Lower lobe of right lung (tissue), 2 donors: ENCODE results near the gene FHIP1B. TPM values are rescaled to one million over a fixed set of nuclear protein-coding genes. Genes with fewer than 3 reads are reported as not detected.

Experiments used
- ATAC-seq, 2 donors: fragments of 200-7000 bp; cut with Tn5 transposase; one replicate each; pipeline ENCODE4 v1.9.1; 2020 to 2022; ENCODE audit warnings: mild to moderate bottlenecking in 2 of 2, moderate library complexity in 2 of 2
- DNase-seq: peaks from one replicate; pipeline ENCODE4 v3.0.0-alpha.2; 2020
- H3K27ac ChIP-seq: fragments of 200-600 bp; one replicate; pipeline ENCODE4 v1.8.0; 2022
- H3K27me3 ChIP-seq: fragments of 200-600 bp; one replicate; pipeline ENCODE4 v1.8.0; 2022; ENCODE audit warnings: low read depth
- H3K36me3 ChIP-seq: fragments of 200-600 bp; one replicate; pipeline ENCODE4 v1.8.0; 2022; ENCODE audit warnings: mild to moderate bottlenecking
- H3K4me1 ChIP-seq: fragments of 200-600 bp; one replicate; pipeline ENCODE4 v1.8.0; 2022
- H3K4me3 ChIP-seq: fragments of 200-600 bp; one replicate; pipeline ENCODE4 v1.8.0; 2022; ENCODE audit warnings: mild to moderate bottlenecking
- H3K9me3 ChIP-seq: fragments of 200-600 bp; one replicate; pipeline ENCODE4 v1.8.0; 2022
- intact Hi-C: fragments of 100-400 bp; cut with DNase I; formaldehyde crosslinking; loops from one replicate; pipeline ENCODE4 v1.11.0; 2022
- total RNA-seq: library from RNA; stranded (reverse); fragmentation: NEBNext Ultra II Directional; extraction: Animal tissue kit (Norgen Biotek cat#: 25700); gene quantifications from one replicate; pipeline ENCODE4 v1.2.1, GENCODE V29; 2021
- TF ChIP-seq, protein P1 (sequence below): fragments of 200-600 bp; IDR thresholded peaks from one replicate; pipeline ENCODE4 v1.8.0; 2022; ENCODE audit warnings: antibody characterized with exemption, mild to moderate bottlenecking
- donor health status: DM: no; HTN: yes; CAD: no; lungs with severe emphysema.

FHIP1B gene
- total RNA-seq, 1 donor from 2014 or later: 37.1 TPM

DNA sequence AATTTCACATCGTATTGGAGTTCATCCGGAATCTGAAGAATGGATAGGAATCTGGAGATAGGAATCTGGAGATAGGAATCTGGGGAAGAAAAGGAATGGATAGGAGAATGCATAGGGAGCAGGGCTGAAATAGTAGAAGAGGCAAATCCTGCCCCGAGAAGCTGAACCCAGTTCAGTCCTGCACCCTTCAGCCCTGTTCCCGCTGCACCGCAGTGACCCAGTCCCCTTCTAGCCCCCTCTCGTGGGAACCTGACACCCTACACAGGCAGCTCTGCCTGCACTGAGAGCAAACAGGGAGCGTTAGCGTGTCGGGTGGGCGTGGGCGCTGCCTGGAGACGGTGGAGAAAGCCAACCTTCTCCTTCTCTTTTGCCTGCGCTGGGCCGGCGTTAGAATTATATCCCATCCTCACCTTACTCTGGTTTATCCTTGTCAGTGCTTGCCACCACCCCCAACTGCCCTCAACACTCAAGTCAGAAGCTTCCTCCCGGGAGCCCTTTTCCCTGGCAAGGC, 24.2 kb upstream of the FHIP1B start:
- intact Hi-C loops: no loop called here
- Histone ChIP-seq H3K36me3 (no peaks in the 10 kb centered on the region), H3K9me3 (no peaks in the 10 kb centered on the region), H3K27ac (no peak overlapping the region), H3K27me3 (peaks cover 46% of the 10 kb centered on the region), H3K4me3 (peak overlapping the region; percentile 48), H3K4me1 (peaks cover 12% of the 10 kb centered on the region)
- ATAC-seq (peak; percentile 23 to 41), DNase-seq (no peak)
- TF ChIP-seq, protein P1, sequence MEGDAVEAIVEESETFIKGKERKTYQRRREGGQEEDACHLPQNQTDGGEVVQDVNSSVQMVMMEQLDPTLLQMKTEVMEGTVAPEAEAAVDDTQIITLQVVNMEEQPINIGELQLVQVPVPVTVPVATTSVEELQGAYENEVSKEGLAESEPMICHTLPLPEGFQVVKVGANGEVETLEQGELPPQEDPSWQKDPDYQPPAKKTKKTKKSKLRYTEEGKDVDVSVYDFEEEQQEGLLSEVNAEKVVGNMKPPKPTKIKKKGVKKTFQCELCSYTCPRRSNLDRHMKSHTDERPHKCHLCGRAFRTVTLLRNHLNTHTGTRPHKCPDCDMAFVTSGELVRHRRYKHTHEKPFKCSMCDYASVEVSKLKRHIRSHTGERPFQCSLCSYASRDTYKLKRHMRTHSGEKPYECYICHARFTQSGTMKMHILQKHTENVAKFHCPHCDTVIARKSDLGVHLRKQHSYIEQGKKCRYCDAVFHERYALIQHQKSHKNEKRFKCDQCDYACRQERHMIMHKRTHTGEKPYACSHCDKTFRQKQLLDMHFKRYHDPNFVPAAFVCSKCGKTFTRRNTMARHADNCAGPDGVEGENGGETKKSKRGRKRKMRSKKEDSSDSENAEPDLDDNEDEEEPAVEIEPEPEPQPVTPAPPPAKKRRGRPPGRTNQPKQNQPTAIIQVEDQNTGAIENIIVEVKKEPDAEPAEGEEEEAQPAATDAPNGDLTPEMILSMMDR: no peak

DNA sequence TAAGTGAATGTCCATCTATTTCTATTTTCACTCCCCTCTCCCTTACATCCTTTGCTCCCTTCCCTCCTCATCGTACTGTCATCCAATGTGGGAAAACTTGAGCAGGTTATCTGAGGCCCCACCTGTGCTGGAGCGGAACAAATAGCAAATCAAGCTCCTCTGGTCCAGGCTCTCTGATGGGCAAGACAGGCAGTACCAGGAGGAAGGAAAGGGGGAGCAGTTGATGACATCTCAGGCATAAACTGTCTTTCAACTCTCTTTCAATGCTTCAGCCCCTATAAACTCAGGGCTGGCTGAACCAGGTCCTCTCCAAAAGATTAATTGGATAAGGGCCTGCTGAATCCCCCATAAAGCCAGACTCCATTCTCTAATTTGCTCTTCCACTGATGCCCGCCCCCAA, 23.7 kb upstream of the FHIP1B start:
- TF ChIP-seq, protein P1: no peak
- intact Hi-C loops: no loop called here
- H3K4me1 ChIP-seq: peaks cover 12% of the 10 kb centered on the region
- no peaks in the 10 kb centered on the region for H3K9me3 ChIP-seq
- no peak overlapping the region for H3K4me3 ChIP-seq
- DNase-seq: no peak
- H3K27me3 ChIP-seq: peaks cover 46% of the 10 kb centered on the region
- no peak overlapping the region for H3K27ac ChIP-seq
- ATAC-seq: no peak
- no peaks in the 10 kb centered on the region for H3K36me3 ChIP-seq

DNA sequence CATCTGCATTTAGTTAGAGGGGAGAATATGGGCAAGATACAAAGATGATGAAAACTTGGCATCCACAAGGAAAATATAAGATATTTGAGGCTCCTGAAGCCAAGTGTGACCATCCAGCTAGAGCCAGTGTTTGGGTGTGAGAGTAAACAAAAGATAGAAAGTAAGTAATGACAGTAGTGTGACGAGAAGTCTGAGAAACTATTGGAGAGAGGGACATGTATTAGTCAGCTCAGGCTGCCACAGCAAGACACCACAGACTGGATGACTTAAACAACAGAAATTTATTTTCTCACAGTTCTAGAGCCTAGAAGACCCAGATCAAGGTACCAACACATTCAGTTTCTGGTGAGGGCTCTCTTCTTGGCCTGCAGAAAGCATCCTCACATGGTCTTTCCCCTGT, 18.8 kb upstream of the FHIP1B start:
- TF ChIP-seq, protein P1: no peak
- intact Hi-C loops: no loop called here
- Histone ChIP-seq H3K27me3 (peaks cover 22% of the 10 kb centered on the region), H3K4me3 (no peak overlapping the region), H3K4me1 (peaks cover 7% of the 10 kb centered on the region), H3K27ac (no peak overlapping the region), H3K9me3 (no peaks in the 10 kb centered on the region), H3K36me3 (no peaks in the 10 kb centered on the region)
- DNase-seq (no peak), ATAC-seq (no peak)

DNA sequence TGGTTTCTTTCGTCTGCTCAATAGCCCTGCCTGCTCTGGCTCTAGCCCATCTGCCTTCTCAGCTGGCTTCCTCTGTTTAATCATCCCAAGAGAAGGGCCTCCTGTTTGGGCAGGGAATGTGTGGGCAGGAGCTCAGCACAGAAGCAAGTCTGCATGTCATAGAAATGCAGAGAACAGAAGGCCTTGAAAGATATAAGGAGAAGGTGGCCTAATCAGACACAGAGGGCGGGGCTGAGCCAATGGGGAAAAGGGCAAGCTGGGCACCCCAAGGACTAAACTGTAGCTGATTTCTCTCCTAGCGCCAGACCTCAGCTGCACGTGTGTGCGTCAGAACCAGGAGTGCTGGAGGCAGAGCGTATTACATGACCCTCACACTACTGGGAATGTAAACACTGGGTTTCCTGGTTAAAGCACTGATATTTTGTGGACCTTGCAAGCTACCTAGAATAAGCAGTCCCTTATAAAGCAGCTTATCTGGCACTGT, 17.6 kb upstream of the FHIP1B start:
- H3K36me3 ChIP-seq: no peaks in the 10 kb centered on the region
- ATAC-seq (peak; percentile 48 to 61), DNase-seq (no peak)
- H3K4me3 ChIP-seq: no peak overlapping the region
- no peaks in the 10 kb centered on the region for H3K9me3 ChIP-seq
- H3K27me3 ChIP-seq: peaks cover 13% of the 10 kb centered on the region
- TF ChIP-seq, protein P1: no peak
- intact Hi-C loops: no loop called here
- no peak overlapping the region for H3K27ac ChIP-seq
- H3K4me1 ChIP-seq: peaks cover 7% of the 10 kb centered on the region

DNA sequence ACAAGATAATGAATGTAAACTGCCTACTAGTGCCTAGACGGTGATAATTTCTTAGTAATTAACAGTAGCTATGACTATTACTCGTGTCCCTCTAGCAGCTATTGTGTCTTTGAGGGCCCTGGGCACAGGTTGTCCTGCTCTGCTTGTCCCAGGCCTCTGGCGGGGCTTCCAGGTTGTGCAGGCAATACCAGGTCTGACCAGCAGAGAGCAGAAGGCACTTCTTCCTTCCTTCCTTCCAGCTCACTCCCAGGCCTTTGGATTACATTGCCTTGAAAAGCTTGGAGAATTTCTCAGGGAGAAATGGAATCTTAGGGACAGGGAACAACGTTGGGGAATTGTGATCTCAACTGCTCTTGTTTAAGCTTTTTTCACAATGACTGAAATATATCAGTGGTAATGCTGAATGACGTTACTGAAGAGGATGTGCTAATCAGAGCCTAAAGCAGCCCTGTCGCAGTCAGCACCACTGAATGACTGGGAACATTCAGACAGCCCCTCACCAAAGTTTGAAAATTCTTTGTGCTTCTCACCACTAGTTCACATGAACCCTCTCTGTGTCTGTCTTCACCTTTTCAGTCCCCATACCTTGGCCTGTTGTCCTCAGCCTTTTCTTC, 16.8 kb upstream of the FHIP1B start:
- ATAC-seq (peak; percentile 94 to 97), DNase-seq (peak; percentile 80)
- Histone ChIP-seq H3K4me3 (no peak overlapping the region), H3K9me3 (no peaks in the 10 kb centered on the region), H3K4me1 (peaks cover 7% of the 10 kb centered on the region), H3K36me3 (no peaks in the 10 kb centered on the region), H3K27me3 (peaks cover 6% of the 10 kb centered on the region), H3K27ac (no peak overlapping the region)
- TF ChIP-seq, protein P1: peak; percentile 90
- intact Hi-C loops: no loop called here
